Neural progenitor cell (in vitro differentiated cells): ENCODE measurements around the gene TENT4A. TPM values are rescaled to one million over a fixed set of nuclear protein-coding genes. Genes with fewer than 3 reads are reported as not detected.

ENCODE experiments used
- DNase-seq: peaks from one replicate; pipeline ENCODE4 v3.0.0-alpha.2; 2016; ENCODE audit warnings: low spot score
- H2AFZ ChIP-seq: fragments of 200-600 bp; sonication (generic); replicated peaks from 2 replicates; pipeline ENCODE4 v1.6.1; 2016; ENCODE audit warnings: antibody characterized with exemption
- H3F3A ChIP-seq: fragments of 200-600 bp; sonication (generic); 2 replicates; pipeline ENCODE4 v1.6.1; 2016; ENCODE audit warnings: antibody characterized with exemption, low read depth
- H3K27ac ChIP-seq: fragments of 200-600 bp; sonication (generic); 2 replicates; pipeline ENCODE4 v1.5.1; 2016; ENCODE audit warnings: mild to moderate bottlenecking
- H3K27me3 ChIP-seq: fragments of 200-600 bp; sonication (generic); 2 replicates; pipeline ENCODE4 v1.6.1; 2016; ENCODE audit warnings: mild to moderate bottlenecking, moderate library complexity
- H3K36me3 ChIP-seq: fragments of 200-600 bp; sonication (generic); 2 replicates; pipeline ENCODE4 v1.5.1; 2016
- H3K4me1 ChIP-seq: fragments of 200-600 bp; sonication (generic); 2 replicates; pipeline ENCODE4 v1.6.1; 2016; ENCODE audit warnings: mixed run types
- H3K4me2 ChIP-seq: fragments of 200-600 bp; sonication (generic); 2 replicates; pipeline ENCODE4 v1.6.1; 2016
- H3K4me3 ChIP-seq: fragments of 200-600 bp; sonication (generic); 2 replicates; pipeline ENCODE4 v1.5.1; 2016
- H3K79me2 ChIP-seq: fragments of 200-600 bp; sonication (generic); 2 replicates; pipeline ENCODE4 v1.6.1; 2016; ENCODE audit warnings: low read depth
- H3K9ac ChIP-seq: fragments of 200-600 bp; sonication (generic); 2 replicates; pipeline ENCODE4 v1.6.1; 2016
- H3K9me3 ChIP-seq: fragments of 200-600 bp; sonication (generic); 2 replicates; pipeline ENCODE4 v1.5.1; 2016; ENCODE audit warnings: low read depth
- H4K20me1 ChIP-seq: fragments of 200-600 bp; sonication (generic); 2 replicates; pipeline ENCODE4 v1.6.1; 2016; ENCODE audit warnings: low read depth
- H3K27ac Mint-ChIP-seq: 3 replicates; pipeline ENCODE4 v1.8.0; 2021; ENCODE audit warnings: mixed read lengths
- H3K27me3 Mint-ChIP-seq: 2 replicates; pipeline ENCODE4 v1.8.0; 2022; ENCODE audit warnings: low read depth, mild to moderate bottlenecking, inconsistent platforms, moderate library complexity, mixed read lengths; ENCODE audit not compliant: insufficient read depth
- H3K36me3 Mint-ChIP-seq: 3 replicates; pipeline ENCODE4 v1.8.0; 2021; ENCODE audit warnings: mixed read lengths
- H3K4me1 Mint-ChIP-seq: 3 replicates; pipeline ENCODE4 v1.8.0; 2021; ENCODE audit warnings: mixed read lengths
- H3K4me3 Mint-ChIP-seq: 3 replicates; pipeline ENCODE4 v1.8.0; 2021; ENCODE audit warnings: mild to moderate bottlenecking, moderate library complexity, mixed read lengths
- H3K9me3 Mint-ChIP-seq: 3 replicates; pipeline ENCODE4 v1.8.0; 2020; ENCODE audit warnings: mixed read lengths
- EZH2 ChIP-seq: fragments of 200-600 bp; sonication (generic); IDR thresholded peaks from 2 replicates; pipeline ENCODE4 v1.6.1; 2017; ENCODE audit warnings: antibody characterized with exemption, mild to moderate bottlenecking, moderate library complexity
- EZH2phosphoT487 ChIP-seq: fragments of 200-600 bp; sonication (generic); IDR thresholded peaks from 2 replicates; pipeline ENCODE4 v1.6.1; 2017; ENCODE audit warnings: antibody characterized with exemption
- total RNA-seq: library from RNA; depleted of rRNA; stranded (reverse); fragments of >200 nt; gene quantifications from 2 replicates; pipeline ENCODE4 v1.2.3, GENCODE V29; 2015; ENCODE audit warnings: low replicate concordance
- TF ChIP-seq, protein P1 (sequence below): fragments of 200-600 bp; sonication (generic); IDR thresholded peaks from 2 replicates; pipeline ENCODE4 v1.5.1; 2017; ENCODE audit warnings: antibody characterized with exemption, mild to moderate bottlenecking

The TENT4A gene
- total RNA-seq, 1 donor from 2014 or later = 20.9 TPM

DNA sequence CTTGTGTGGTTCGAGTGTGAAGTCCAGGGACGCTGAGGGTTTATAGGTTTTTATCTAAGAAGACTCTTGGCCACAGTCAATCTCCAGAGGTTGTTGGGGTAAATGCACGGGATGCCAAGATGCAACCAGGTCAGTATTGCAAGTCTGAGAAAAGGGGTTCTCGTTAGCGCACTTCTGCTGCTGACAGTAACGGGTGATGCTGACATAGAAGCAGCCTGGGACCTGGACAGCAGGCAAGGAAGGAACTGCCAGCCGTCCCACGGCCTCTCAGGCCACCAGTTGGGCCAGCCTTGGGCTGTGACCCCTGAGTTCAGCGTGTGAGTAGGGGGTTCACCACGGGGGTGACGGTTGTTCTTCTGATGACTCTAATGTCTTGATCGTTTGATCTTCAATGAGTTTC is 39.0 kb downstream of the TENT4A start:
- H3K4me3 ChIP-seq = no peak overlapping the region
- no peak for TF ChIP-seq EZH2phosphoT487
- TF ChIP-seq, protein P1, sequence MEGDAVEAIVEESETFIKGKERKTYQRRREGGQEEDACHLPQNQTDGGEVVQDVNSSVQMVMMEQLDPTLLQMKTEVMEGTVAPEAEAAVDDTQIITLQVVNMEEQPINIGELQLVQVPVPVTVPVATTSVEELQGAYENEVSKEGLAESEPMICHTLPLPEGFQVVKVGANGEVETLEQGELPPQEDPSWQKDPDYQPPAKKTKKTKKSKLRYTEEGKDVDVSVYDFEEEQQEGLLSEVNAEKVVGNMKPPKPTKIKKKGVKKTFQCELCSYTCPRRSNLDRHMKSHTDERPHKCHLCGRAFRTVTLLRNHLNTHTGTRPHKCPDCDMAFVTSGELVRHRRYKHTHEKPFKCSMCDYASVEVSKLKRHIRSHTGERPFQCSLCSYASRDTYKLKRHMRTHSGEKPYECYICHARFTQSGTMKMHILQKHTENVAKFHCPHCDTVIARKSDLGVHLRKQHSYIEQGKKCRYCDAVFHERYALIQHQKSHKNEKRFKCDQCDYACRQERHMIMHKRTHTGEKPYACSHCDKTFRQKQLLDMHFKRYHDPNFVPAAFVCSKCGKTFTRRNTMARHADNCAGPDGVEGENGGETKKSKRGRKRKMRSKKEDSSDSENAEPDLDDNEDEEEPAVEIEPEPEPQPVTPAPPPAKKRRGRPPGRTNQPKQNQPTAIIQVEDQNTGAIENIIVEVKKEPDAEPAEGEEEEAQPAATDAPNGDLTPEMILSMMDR = no peak
- H3K36me3 ChIP-seq = no peaks in the 10 kb centered on the region
- Mint-ChIP-seq H3K9me3 (no peaks in the 10 kb centered on the region), H3K27me3 (peaks cover 2% of the 10 kb centered on the region), H3K36me3 (peaks cover 49% of the 10 kb centered on the region), H3K4me1 (no peaks in the 10 kb centered on the region), H3K27ac (no peak overlapping the region), H3K4me3 (no peak overlapping the region)
- H3K9me3 ChIP-seq = no peaks in the 10 kb centered on the region
- no peak overlapping the region for H2AFZ ChIP-seq
- no peak overlapping the region for H3K27ac ChIP-seq
- H3K79me2 ChIP-seq = peaks cover 20% of the 10 kb centered on the region
- H3K4me1 ChIP-seq = no peaks in the 10 kb centered on the region
- DNase-seq = no peak
- peaks cover 18% of the 10 kb centered on the region for H4K20me1 ChIP-seq
- H3K9ac ChIP-seq = no peak overlapping the region
- no peak overlapping the region for H3K4me2 ChIP-seq
- H3K27me3 ChIP-seq = no peaks in the 10 kb centered on the region
- no peaks in the 10 kb centered on the region for H3F3A ChIP-seq

DNA sequence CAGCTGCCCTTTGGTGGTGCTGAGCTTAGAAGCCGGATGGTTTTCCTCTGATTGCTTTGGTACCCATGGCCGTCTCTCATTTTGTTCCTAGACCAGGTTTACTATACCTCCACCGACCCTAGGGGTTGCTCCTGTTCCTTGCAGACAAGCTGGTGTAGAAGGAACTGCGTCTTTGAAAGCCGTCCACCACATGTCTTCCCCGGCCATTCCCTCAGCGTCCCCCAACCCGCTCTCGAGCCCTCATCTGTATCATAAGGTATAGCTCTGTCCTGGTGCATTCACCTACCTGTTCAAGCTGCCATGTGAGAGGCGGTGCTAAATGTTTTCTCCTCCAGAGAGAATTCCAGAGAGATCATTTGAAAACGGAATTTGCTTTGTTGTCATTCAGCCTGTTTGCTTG is 39.5 kb downstream of the TENT4A start:
- H4K20me1 ChIP-seq = peaks cover 17% of the 10 kb centered on the region
- DNase-seq = no peak
- no peak overlapping the region for H3K4me2 ChIP-seq
- TF ChIP-seq, protein P1 = no peak
- no peak for TF ChIP-seq EZH2phosphoT487
- TF ChIP-seq EZH2 = no peak
- Mint-ChIP-seq H3K9me3 (no peaks in the 10 kb centered on the region), H3K27ac (no peak overlapping the region), H3K4me3 (no peak overlapping the region), H3K4me1 (no peaks in the 10 kb centered on the region), H3K36me3 (peaks cover 47% of the 10 kb centered on the region), H3K27me3 (peaks cover 2% of the 10 kb centered on the region)
- H3K27me3 ChIP-seq = no peaks in the 10 kb centered on the region
- no peak overlapping the region for H3K9ac ChIP-seq
- H3K36me3 ChIP-seq = no peaks in the 10 kb centered on the region
- no peaks in the 10 kb centered on the region for H3F3A ChIP-seq
- H2AFZ ChIP-seq = no peak overlapping the region
- H3K4me3 ChIP-seq = no peak overlapping the region
- no peaks in the 10 kb centered on the region for H3K4me1 ChIP-seq
- no peak overlapping the region for H3K27ac ChIP-seq
- H3K9me3 ChIP-seq = no peaks in the 10 kb centered on the region
- peaks cover 14% of the 10 kb centered on the region for H3K79me2 ChIP-seq

DNA sequence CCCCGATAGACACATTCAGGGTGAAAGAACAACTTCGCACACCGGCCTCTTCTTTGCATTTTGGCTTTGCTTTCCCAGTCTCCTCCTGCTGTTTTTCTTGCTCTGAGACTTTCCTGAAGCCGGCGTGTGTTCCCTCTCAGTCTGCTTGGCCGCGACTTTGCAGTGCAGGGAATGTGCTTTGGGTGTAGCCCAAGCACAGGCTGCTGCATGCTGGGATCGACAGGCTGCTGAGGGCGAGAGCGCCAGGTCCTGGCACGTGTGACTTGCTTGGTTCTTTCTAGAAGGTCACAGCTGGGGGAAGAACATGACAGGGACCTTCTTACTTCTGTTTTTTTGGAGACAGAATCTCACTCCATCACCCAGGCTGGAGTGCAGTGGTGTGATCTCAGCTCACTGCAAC is 40.6 kb downstream of the TENT4A start:
- H3K27ac ChIP-seq = no peak overlapping the region
- H3K4me2 ChIP-seq = no peak overlapping the region
- no peaks in the 10 kb centered on the region for H3K36me3 ChIP-seq
- no peak overlapping the region for H3K9ac ChIP-seq
- Mint-ChIP-seq H3K36me3 (peaks cover 51% of the 10 kb centered on the region), H3K4me1 (no peaks in the 10 kb centered on the region), H3K9me3 (no peaks in the 10 kb centered on the region), H3K27ac (no peak overlapping the region), H3K4me3 (no peak overlapping the region), H3K27me3 (peaks cover 2% of the 10 kb centered on the region)
- no peaks in the 10 kb centered on the region for H3F3A ChIP-seq
- no peak for DNase-seq
- H3K4me1 ChIP-seq = no peaks in the 10 kb centered on the region
- no peak overlapping the region for H2AFZ ChIP-seq
- H4K20me1 ChIP-seq = peaks cover 7% of the 10 kb centered on the region
- peaks cover 3% of the 10 kb centered on the region for H3K79me2 ChIP-seq
- no peaks in the 10 kb centered on the region for H3K9me3 ChIP-seq
- no peaks in the 10 kb centered on the region for H3K27me3 ChIP-seq
- H3K4me3 ChIP-seq = no peak overlapping the region
- TF ChIP-seq EZH2phosphoT487 (no peak), EZH2 (no peak)
- TF ChIP-seq, protein P1 = no peak
